Parathyroid adenoma (tissue), 2 donors: ENCODE results near the gene ORC1.

Experiments used
- H2AFZ ChIP-seq: fragments of 300-600 bp; sonication (generic); one replicate; pipeline ENCODE4 v1.7.0; 2017; ENCODE audit warnings: antibody characterized with exemption, mild to moderate bottlenecking
- H3K27ac ChIP-seq: fragments of 300-600 bp; sonication (generic); one replicate; pipeline ENCODE4 v1.7.0; 2017
- H3K27me3 ChIP-seq: fragments of 300-600 bp; sonication (generic); one replicate; pipeline ENCODE4 v1.7.0; 2017; ENCODE audit warnings: low read length; ENCODE audit not compliant: control insufficient read depth, insufficient read depth
- H3K36me3 ChIP-seq: fragments of 300-600 bp; sonication (generic); one replicate; pipeline ENCODE4 v1.7.0; 2017; ENCODE audit warnings: low read length; ENCODE audit not compliant: control insufficient read depth, insufficient read depth
- H3K4me1 ChIP-seq: fragments of 300-600 bp; sonication (generic); one replicate; pipeline ENCODE4 v1.7.0; 2017; ENCODE audit warnings: control low read depth
- H3K4me2 ChIP-seq: fragments of 300-600 bp; sonication (generic); one replicate; pipeline ENCODE4 v1.7.0; 2017; ENCODE audit warnings: low read length
- H3K4me3 ChIP-seq: fragments of 300-600 bp; sonication (generic); one replicate; pipeline ENCODE4 v1.7.0; 2017; ENCODE audit warnings: low read depth, low read length
- H3K79me2 ChIP-seq: fragments of 300-600 bp; sonication (generic); one replicate; pipeline ENCODE4 v1.7.0; 2017; ENCODE audit warnings: control low read depth
- H3K9ac ChIP-seq: fragments of 300-600 bp; sonication (generic); one replicate; pipeline ENCODE4 v1.7.0; 2017; ENCODE audit warnings: mild to moderate bottlenecking
- H3K9me3 ChIP-seq: fragments of 300-600 bp; sonication (generic); one replicate; pipeline ENCODE4 v1.7.0; 2017; ENCODE audit warnings: low read length; ENCODE audit not compliant: control insufficient read depth
- TF ChIP-seq, protein P1 (sequence below): fragments of 300-600 bp; sonication (generic); IDR thresholded peaks from one replicate; pipeline ENCODE4 v1.7.0; 2017; ENCODE audit warnings: antibody characterized with exemption, mild to moderate bottlenecking
- donor health status: primary hyperparathyroidism.

ORC1 gene

GRCh38 chr1:52359676-52360594 lies 44.3 kb downstream of the ORC1 start:
- H3K4me3 ChIP-seq: no peak overlapping the region
- H2AFZ ChIP-seq: no peak overlapping the region
- H3K4me2 ChIP-seq: no peak overlapping the region

DNA sequence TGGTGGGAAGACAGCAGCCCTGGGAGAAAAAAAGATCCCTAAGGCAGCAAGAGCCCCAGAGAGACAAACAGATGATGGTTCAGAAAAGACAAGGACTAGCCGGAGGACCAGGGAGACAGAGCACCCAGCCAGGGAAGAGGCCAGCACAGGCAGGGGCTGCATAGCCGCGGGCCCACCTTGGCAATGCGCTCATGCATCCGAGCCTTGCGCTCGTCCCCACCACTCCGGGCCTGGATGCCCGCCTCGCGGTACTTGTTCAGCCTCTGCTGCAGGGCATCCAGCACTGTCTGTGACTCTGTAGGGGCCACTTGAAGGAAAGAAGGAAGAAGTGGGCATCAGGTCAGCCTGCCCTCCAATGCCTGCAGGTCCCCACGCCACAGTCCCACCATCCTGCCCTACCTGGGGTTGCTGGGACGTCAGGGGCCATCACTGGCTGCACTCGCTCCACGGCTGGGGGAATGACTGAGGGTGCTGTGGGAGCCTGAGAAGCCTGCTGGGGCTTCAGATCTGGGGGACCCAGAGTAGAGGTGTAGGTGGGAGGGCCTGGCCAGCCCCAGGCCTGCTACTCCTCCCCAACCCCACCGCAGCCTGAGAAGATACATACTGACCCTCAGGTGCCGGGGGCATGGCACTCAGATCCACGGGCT lies 45.2 kb downstream of the ORC1 start:
- no peak overlapping the region for H3K9ac ChIP-seq
- no peaks in the 10 kb centered on the region for H3K9me3 ChIP-seq
- no peak overlapping the region for H3K4me3 ChIP-seq
- H2AFZ ChIP-seq: no peak overlapping the region
- TF ChIP-seq, protein P1, sequence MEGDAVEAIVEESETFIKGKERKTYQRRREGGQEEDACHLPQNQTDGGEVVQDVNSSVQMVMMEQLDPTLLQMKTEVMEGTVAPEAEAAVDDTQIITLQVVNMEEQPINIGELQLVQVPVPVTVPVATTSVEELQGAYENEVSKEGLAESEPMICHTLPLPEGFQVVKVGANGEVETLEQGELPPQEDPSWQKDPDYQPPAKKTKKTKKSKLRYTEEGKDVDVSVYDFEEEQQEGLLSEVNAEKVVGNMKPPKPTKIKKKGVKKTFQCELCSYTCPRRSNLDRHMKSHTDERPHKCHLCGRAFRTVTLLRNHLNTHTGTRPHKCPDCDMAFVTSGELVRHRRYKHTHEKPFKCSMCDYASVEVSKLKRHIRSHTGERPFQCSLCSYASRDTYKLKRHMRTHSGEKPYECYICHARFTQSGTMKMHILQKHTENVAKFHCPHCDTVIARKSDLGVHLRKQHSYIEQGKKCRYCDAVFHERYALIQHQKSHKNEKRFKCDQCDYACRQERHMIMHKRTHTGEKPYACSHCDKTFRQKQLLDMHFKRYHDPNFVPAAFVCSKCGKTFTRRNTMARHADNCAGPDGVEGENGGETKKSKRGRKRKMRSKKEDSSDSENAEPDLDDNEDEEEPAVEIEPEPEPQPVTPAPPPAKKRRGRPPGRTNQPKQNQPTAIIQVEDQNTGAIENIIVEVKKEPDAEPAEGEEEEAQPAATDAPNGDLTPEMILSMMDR: no peak
- H3K36me3 ChIP-seq: no peaks in the 10 kb centered on the region
- no peak overlapping the region for H3K27ac ChIP-seq
- H3K4me1 ChIP-seq: no peaks in the 10 kb centered on the region
- no peaks in the 10 kb centered on the region for H3K79me2 ChIP-seq
- no peaks in the 10 kb centered on the region for H3K27me3 ChIP-seq
- H3K4me2 ChIP-seq: no peak overlapping the region

More at GRCh38 chr1:52359676-52360594, 44.3 kb downstream of the ORC1 start:
- Histone ChIP-seq H3K4me1 (no peaks in the 10 kb centered on the region), H3K27me3 (no peaks in the 10 kb centered on the region), H3K9me3 (no peaks in the 10 kb centered on the region), H3K36me3 (no peaks in the 10 kb centered on the region), H3K9ac (no peak overlapping the region), H3K27ac (no peak overlapping the region), H3K79me2 (peaks cover 3% of the 10 kb centered on the region)
- TF ChIP-seq, protein P1: no peak

- TF ChIP-seq, protein P1: no peak
- H3K9me3 ChIP-seq: no peaks in the 10 kb centered on the region
- no peak overlapping the region for H3K4me2 ChIP-seq
- H3K4me1 ChIP-seq: no peaks in the 10 kb centered on the region
- H3K9ac ChIP-seq: no peak overlapping the region
- H2AFZ ChIP-seq: no peak overlapping the region
- no peaks in the 10 kb centered on the region for H3K36me3 ChIP-seq
- H3K27ac ChIP-seq: no peak overlapping the region
- H3K79me2 ChIP-seq: no peaks in the 10 kb centered on the region
- H3K27me3 ChIP-seq: no peaks in the 10 kb centered on the region
- no peak overlapping the region for H3K4me3 ChIP-seq
These were observed 46.8 kb downstream of the ORC1 start for GRCh38 chr1:52357397-52357796.

GRCh38 chr1:52356818-52357355 lies 47.3 kb downstream of the ORC1 start:
- H3K4me3 ChIP-seq: no peak overlapping the region
- no peaks in the 10 kb centered on the region for H3K4me1 ChIP-seq
- H3K27me3 ChIP-seq: no peaks in the 10 kb centered on the region
- no peak overlapping the region for H3K27ac ChIP-seq
- TF ChIP-seq, protein P1: no peak
- no peak overlapping the region for H2AFZ ChIP-seq
- no peaks in the 10 kb centered on the region for H3K36me3 ChIP-seq
- no peak overlapping the region for H3K4me2 ChIP-seq
- no peak overlapping the region for H3K9ac ChIP-seq
- no peaks in the 10 kb centered on the region for H3K79me2 ChIP-seq
- H3K9me3 ChIP-seq: no peaks in the 10 kb centered on the region
